GM15510 (cell line): ENCODE results near the gene ZNF488.

Experiments
- POLR2A ChIP-seq: IDR thresholded peaks from 3 replicates; pipeline ENCODE4 v1.6.1; 2011; ENCODE audit warnings: borderline replicate concordance; ENCODE audit not compliant: insufficient read length; ENCODE audit errors: extremely low read depth

ZNF488 gene

DNA sequence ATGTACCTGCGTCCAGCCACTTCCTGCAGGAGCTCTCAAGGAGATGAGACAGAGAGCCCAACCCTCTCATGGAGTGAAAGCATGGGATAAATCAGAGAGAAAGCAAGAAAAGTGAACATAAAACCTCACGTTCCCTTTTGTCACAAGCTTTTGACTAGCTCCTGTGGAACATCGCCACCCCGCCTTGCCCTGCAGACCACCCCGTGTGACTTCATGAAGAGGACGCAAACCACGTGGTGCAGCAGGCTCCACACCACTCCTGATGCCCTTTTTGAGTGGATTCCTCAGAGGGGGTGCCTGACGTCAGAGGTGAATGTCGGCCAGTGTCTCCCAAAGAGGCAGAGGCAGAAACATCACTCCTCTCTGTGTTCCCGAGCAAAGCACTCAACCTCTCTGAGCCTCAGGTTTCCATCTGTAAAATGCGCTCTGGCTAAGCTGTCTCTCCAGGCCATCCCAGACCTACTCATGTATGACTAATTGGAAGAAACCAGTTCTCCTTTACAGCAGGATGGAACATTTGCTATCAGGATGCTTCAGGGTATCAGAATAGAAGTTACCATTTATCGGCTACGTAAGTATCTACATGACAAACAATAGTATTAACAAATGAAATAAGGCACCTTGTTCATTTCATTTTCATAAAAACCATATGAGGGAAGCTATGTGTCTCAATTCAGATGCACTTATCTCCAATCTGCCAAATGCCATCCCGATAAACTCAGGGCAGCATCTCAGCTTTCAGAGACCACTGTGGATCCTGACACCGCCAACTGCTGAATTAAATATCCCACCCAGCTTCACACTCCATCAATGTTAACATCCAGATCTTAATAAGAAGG lies 5.3 kb downstream of the ZNF488 start:
- no peak for TF ChIP-seq POLR2A

DNA sequence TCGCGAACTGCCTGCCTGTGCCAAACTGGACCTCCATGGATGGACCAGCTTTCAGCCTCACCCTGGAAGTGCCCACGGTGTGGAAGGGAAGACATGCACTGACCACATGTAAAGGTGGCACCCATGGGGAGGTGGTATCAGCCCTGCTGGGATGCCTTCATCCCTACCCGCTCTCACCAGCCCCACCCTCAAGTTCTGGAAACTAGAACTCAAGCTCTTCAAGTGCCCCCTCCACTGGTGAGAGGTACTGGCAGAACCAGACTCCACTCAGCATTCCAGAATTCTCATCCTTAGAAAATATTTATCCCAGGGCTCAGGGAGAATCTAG lies 5.9 kb downstream of the ZNF488 start:
- TF ChIP-seq POLR2A: no peak

DNA sequence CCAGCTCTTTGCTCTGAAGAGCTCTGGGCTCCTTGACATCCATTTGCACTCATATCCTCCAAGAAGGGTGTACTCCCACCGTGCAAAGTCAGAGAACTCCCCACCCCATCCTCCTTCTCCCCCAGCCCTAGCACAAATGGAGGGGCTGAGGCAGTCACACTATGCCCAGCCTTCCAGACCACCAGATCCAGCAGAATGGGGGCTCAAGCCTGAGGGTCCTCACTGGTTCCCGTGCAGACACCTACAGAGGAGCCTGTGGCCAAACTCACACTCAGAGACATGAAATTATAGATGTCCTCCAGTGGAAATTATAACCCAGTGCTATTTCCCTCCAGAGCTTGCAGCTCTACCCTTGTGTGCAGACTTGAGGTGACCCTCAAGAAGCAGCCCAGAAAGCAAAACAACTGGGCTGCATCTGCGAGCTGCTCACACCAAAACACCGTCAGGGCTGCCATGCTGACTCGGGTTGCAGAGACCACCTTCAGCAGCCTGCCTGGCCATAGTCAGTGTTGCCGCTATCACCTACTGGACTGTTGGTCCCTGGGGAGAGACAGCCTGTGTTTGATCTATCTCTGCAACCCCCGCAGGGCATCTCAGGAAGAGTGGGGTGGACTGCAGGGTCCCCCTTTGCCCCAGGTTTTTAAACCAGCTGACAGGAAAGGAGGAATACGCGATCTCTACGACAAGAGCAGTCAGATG lies 7.4 kb downstream of the ZNF488 start:
- no peak for TF ChIP-seq POLR2A

DNA sequence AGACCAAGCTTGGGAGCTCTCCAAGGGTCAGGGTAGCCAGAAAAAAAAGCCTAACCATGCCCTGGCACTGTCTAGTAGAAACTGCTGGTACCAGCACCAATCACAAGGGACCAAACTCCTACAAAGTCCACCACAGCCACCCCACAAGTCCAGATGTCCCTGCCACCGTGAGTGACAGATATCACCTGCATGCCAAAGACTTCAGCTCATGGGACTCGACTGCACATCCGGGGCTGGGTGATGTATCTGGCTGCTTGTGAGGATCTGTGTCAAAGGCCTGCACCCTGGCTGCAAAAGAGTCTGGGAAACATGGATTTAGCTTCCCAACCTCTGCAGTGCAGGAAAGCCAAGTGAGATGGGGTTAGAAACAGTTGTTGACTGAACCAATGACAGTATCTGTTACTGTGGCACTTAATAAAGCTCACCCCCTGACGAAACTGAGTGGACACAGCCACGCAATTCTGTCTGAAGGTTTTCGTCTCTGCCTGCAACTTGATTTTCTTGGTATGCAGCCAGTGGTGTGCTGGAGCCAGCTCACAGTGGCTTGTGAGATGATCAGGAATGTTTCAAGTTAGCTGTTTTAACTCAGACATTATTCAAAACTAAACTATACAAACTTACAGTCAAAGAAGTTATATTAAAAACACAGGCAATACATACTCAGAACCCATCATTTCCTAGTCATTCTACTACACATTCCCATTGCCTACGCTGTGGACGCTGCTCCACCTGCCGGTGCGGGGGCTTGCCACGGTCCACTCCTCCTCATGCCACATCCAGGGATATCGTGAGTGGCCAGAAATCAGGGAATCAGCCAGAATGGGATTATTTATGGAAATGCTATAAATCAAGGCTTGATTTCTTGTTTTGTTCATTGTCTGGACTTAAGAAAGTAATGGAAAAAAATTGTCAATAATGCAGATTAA lies 9.2 kb downstream of the ZNF488 start:
- no peak for TF ChIP-seq POLR2A

DNA sequence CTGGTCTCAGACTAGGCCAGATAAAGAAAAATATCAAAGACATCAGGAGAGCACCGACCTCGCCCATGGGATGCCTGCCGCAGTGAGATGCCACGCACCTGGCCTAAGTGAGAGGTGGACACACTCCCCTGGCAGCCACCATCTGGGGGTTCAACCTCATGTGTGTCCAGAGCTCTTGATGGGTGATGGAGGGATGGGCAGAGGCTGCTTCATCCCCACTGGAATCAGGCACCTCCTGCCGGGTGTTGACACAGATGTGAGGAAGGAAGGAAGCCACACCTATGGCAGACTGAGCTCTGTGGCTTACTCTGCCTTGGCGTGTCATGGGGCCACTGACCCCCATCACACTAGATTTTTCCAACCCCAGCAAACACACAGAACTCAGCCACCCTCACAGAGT lies 11.4 kb downstream of the ZNF488 start:
- no peak for TF ChIP-seq POLR2A

DNA sequence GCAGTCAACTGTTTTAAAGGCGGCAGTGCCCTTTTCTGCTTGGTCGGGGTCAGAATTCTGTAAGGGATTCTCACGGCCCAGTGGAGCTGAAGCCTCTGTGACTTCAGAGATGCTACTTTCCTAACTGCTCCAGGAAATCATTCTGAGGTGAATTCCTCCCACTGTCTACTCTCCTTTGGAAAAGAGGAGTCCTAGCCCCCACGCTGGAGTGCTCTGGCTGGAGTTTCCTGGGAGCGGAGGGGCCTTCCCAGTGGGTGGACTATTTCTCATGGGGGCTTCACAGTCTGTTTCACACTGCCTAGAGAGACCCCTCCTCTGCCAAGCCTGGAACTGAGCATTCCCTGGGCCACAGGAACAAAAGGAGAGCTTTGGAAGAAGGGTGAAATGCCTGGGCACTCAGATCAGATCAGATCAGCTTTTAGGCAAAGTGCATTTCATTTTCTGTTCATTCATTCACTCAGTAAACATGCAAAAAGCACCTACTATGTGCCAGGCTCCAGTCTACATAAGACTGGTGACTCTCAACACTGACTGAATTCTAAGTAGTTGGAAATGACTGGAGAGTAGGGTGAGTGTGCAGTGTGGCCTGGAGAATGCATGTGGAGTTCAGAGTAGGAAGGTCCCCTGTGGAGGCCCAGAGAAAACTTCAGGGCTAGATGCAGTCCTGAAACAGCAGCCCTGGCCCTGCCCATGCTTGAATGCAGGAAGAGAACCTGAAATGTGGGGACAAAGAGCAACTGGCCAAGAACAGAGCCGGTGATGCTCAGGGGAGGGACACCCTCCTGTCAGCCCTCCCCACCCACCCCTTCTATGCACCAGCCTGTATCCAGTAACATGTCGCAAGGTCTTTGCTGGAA lies 12.2 kb downstream of the ZNF488 start:
- no peak for TF ChIP-seq POLR2A

DNA sequence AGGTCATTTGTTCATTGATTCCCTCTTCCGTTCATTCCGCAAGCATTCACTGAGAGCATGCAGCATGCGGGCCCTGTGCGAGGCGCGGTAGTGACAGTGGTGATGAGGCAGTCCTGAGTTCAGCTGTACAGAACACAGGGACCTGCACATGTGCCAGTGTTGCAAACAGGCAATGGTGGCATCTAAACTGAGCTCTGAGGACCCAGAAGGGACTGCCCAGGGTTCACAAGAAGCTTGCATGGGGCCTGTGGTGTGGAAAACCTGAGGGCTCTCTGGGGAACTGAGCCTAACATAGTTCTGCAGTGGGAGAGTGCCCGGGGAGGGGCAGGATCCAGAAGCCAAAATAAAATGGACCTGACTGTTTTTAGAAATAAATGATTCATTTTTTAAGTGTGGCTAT lies 13.2 kb downstream of the ZNF488 start:
- TF ChIP-seq POLR2A: no peak

DNA sequence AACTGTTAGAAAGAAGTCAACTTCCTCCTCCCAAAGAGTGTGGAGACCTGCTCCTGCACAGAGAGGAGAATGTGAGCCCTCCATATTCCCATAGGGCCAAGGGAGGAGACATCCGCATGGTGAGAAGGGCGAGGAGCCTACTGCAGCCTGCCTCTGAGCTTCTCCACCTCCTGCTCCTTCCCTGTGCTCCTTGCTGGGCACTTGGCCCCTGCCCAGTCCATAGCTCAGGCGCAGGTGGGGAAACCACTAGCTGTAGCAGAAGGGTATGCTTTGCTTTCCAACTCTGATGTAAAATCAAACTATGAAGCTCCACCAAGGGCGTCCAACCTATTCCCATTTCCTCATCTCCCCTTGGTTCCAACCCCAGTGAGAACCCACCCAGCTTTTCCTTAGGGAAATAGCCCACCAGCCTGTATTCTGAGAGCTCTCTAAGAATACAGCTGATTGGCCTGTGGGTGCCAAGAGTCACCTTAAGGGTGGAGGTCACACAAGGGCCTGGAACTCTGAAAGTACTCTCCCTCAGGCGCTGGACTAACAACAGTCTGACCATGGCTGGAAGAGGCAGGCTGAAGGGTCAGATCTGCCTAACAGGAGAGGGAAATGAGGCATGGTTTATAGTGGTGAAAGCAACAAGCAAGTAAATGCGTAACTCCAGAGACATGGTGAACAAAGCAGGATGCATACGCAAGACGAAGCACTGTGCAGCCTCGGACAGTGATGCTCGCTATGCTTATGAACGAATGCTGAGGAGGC lies 13.9 kb downstream of the ZNF488 start:
- no peak for TF ChIP-seq POLR2A

DNA sequence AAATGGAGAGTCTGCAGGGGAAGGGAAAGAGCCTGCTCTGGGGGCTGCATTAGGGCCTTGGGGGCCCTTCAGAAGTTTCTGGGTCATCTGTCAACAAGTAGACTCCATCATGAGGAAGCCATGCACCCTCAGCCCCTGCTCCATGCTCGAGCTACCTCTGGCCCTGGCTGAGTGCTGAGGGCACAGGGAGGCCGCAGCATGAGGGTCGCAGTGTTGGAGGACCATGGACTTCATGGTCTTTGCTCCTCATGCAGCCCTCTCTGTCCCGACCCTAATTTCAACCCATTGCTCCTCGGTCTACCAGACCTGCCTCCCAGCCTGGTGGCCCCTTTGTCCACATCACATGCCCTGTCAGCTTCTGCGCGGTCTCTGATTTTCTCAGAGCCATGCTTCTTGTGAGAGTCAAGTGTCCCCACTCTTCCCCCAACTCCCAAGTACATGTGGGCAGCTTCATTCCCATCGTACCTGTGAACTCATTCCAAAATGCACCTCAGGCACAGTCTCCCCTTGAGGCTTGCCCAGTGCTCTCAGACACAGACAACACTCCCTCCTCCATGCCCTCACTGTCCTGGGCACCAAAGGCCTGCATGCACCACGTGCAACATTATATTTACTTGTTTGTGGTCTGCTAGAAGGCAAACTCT lies 14.7 kb downstream of the ZNF488 start:
- TF ChIP-seq POLR2A: no peak

DNA sequence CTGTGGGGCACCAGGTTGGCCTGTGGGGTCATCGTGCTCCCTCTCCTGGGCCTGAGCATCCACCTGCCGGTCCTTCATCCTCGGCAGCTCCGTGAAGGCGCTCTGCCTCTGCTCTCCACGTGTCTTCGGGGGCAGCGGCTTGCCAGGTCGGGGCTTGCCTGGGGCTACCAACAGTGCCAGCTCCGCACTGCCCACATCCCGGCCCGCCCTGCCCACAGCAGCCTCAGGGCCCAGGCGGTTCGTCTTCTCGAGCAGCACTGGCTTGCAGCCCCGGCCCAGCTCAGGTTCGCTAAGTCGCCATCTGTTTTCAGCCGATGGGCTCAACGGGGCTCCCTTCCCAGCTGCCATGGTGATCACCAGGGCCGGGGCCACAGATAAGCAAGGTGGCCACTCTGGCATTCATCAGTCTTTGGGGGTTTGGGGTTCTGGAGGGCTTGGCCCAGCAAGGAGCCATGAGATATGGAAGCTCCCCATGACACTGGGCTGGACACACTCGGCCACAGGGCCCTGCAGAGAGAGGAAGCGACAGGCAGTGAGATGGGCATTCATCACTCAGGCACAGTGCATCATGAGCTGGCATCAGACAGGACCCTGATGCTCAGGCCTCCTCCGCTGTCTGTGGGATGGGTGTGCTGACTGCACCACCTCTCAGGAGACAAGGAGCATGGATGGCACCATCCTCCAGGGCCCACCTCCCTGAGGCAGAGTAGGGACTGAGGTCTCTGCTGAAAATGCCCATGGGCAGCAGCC lies 15.5 kb downstream of the ZNF488 start:
- no peak for TF ChIP-seq POLR2A

DNA sequence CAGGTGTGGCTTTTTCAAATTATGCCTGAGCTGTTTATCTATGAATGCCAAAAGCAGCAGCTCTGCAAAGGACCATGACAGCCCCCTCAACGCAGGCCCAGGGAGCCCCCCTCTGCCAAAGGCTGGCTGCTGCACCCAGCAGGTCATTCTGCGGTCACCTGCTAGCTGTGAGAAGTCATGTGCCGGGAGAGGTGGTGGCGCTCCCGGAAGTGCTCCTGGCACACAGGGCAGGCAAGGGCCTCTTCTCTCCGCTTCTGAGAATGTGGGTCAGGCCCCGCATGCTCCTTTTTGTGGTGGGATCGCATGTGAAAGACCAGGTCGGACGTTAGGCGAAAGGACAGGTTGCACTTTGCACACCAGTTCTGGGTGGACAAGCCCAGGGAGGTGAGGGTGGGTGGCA lies 16.4 kb downstream of the ZNF488 start:
- no peak for TF ChIP-seq POLR2A

DNA sequence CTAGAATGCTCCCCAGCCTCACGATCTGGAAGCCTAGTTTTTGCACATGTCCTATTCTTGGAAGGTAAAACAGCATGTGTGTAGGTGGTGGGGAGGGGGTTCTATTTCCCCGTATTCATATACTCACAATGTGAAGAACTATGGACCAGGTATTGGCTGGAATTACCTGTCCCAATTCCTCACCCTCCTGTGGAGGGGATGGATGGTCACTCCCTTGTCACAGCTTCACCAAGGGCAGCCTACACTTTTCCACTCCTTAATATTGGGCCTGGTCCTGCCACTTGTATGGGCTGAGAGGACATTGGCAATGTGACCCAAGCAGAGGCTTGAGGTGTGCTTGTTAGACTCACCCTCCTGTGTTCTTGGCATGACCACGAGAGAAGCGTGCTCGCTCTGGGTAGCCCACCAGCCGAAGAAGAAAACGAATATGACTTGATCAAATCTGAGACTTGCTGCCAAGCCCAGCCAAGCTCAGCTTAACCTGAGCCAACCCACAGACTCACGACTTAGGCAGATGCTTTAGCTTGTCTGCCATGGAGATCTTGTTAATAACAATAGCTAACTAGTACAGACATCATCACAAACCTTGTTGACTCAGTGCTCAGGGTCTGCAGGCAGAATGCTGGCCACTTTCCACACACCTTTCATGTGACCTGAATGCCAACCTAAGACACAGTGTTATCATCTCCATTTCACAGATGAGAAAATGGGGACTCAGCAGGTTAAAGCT lies 17.2 kb downstream of the ZNF488 start:
- no peak for TF ChIP-seq POLR2A

DNA sequence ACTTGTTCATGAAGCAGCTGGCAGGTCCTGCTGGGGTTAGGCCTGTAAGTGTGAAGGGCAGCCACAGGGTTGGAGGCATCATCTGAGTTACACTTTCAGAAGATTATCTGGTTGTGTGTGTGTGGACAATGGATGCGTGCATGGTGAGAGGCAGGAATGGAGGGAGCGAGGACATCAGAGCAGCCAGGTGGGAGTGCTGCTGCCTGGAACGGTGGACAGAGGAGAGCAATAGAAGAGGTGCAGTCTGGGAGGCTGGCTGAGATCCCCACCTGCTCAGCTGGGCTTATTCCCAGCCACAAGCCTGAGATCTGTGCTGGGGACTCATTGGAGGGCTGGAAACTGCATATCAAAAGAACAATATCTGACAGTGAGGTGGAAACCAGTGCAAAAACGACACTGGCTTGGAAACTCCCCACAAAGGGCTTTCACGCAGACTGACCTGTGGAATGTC lies 17.9 kb downstream of the ZNF488 start:
- TF ChIP-seq POLR2A: no peak
